SK-N-SH (cell line): Measurements from ENCODE around the gene ANAPC4. TPM values are rescaled to one million over a fixed set of nuclear protein-coding genes. Genes with fewer than 3 reads are reported as not detected.

ENCODE experiments used
- CTCF ChIA-PET: fragments of 300-600, 350-600 bp; formaldehyde crosslinking; extraction: SDS; loops from one replicate; lab custom pipeline; 2021; lab: Yijun Ruan, JAX
- POLR2A ChIA-PET: fragments of 350-600 bp; sonication (Branson Sonifier 250); formaldehyde crosslinking; extraction: SDS; loops from one replicate; lab custom pipeline; 2020; ENCODE audit warnings: antibody characterized with exemption, inconsistent platforms; lab: Yijun Ruan, JAX
- DNase-seq: peaks from one replicate; pipeline ENCODE4 v3.0.0; 2012
- H2AFZ ChIP-seq: fragments of 200-600 bp; sonication (generic); 2 replicates; pipeline ENCODE4 v1.8.1; 2016; ENCODE audit warnings: antibody characterized with exemption, mild to moderate bottlenecking, low read depth
- H3F3A ChIP-seq: fragments of 200-600 bp; sonication (generic); replicated peaks from 2 replicates; pipeline ENCODE3; 2016; ENCODE audit warnings: antibody characterized with exemption, mild to moderate bottlenecking; ENCODE audit not compliant: insufficient read depth
- H3K27ac ChIP-seq, 2 experiments: fragments of 200-500 bp in 1 of 2; fragments of 200-600 bp in 1 of 2; sonication (Bioruptor generic) in 1 of 2; sonication (generic), shearing (Covaris generic) in 1 of 2; 2 replicates each; pipeline versions ENCODE4 v1.5.1 to v1.6.1; 2014 to 2016; ENCODE audit warnings: low read depth in 2 of 2, inconsistent platforms in 1 of 2, low read length in 1 of 2, mild to moderate bottlenecking in 1 of 2, mixed read lengths in 1 of 2
- H3K27me3 ChIP-seq: fragments of 200-600 bp; sonication (generic), shearing (Covaris generic); 2 replicates; pipeline ENCODE4 v1.6.1; 2016; ENCODE audit warnings: mixed run types; ENCODE audit not compliant: insufficient read depth
- H3K36me3 ChIP-seq, 2 experiments: fragments of 200-500 bp in 1 of 2; fragments of 200-600 bp in 1 of 2; sonication (Bioruptor generic) in 1 of 2; sonication (generic) in 1 of 2; replicated peaks in 1 of 2; 2 replicates each; pipeline versions ENCODE3 to v1.5.1; 2014 to 2016; ENCODE audit warnings: low read length in 1 of 2, mild to moderate bottlenecking in 1 of 2; ENCODE audit not compliant: insufficient read depth in 2 of 2, control insufficient read depth in 1 of 2
- H3K4me1 ChIP-seq, 2 experiments: fragments of 200-500 bp in 1 of 2; fragments of 200-600 bp in 1 of 2; sonication (Bioruptor generic) in 1 of 2; sonication (generic), shearing (Covaris generic) in 1 of 2; 2 replicates each; pipeline versions ENCODE4 v1.5.1 to v1.6.1; 2014 to 2016; ENCODE audit warnings: low read depth in 1 of 2, low read length in 1 of 2, mixed run types in 1 of 2; ENCODE audit not compliant: insufficient read depth in 2 of 2, control insufficient read depth in 1 of 2
- H3K4me2 ChIP-seq: fragments of 200-600 bp; sonication (generic), shearing (Covaris generic); 2 replicates; pipeline ENCODE4 v1.6.1; 2017; ENCODE audit warnings: mixed run types
- H3K4me3 ChIP-seq, 2 experiments: fragments of 200-500 bp in 1 of 2; fragments of 200-600 bp in 1 of 2; sonication (Bioruptor generic) in 1 of 2; sonication (generic), shearing (Covaris generic) in 1 of 2; 2 replicates each; pipeline versions ENCODE4 v1.5.1 to v1.8.1; 2014 to 2016; ENCODE audit warnings: low read depth in 2 of 2, inconsistent platforms in 1 of 2, low read length in 1 of 2, mild to moderate bottlenecking in 1 of 2, mixed read lengths in 1 of 2, moderate library complexity in 1 of 2
- H3K79me2 ChIP-seq: fragments of 200-600 bp; sonication (generic); 2 replicates; pipeline ENCODE4 v1.8.1; 2017; ENCODE audit warnings: mild to moderate bottlenecking; ENCODE audit not compliant: insufficient read depth
- H3K9ac ChIP-seq: fragments of 200-600 bp; sonication (generic); 2 replicates; pipeline ENCODE4 v1.6.1; 2017; ENCODE audit warnings: mixed run types
- H3K9me2 ChIP-seq: fragments of 200-600 bp; sonication (generic); 2 replicates; pipeline ENCODE4 v1.6.1; 2017; ENCODE audit warnings: mixed run types
- H3K9me3 ChIP-seq: fragments of 200-600 bp; sonication (generic); 2 replicates; pipeline ENCODE4 v1.6.1; 2017; ENCODE audit warnings: mixed run types, mild to moderate bottlenecking, moderate library complexity
- H4K20me1 ChIP-seq: fragments of 200-600 bp; sonication (generic); 2 replicates; pipeline ENCODE4 v1.6.1; 2017; ENCODE audit warnings: mild to moderate bottlenecking, mixed run types; ENCODE audit not compliant: insufficient read depth
- CTCF ChIP-seq: fragments of 200-600 bp; sonication (generic); IDR thresholded peaks from 2 replicates; pipeline ENCODE4 v1.6.1; 2017; ENCODE audit warnings: antibody characterized with exemption, mild to moderate bottlenecking, moderate library complexity
- ELF1 ChIP-seq: IDR thresholded peaks from 2 replicates; pipeline ENCODE4 v1.4.0; 2012
- EZH2phosphoT487 ChIP-seq: fragments of 200-600 bp; sonication (generic); IDR thresholded peaks from 2 replicates; pipeline ENCODE4 v1.6.1; 2017; ENCODE audit warnings: low read depth, mixed run types, mild to moderate bottlenecking, antibody characterized with exemption, moderate library complexity, borderline replicate concordance
- FOSL2 ChIP-seq: IDR thresholded peaks from 2 replicates; pipeline ENCODE4 v1.4.0; 2012; ENCODE audit warnings: low read depth, mild to moderate bottlenecking, moderate library complexity, borderline replicate concordance
- JUND ChIP-seq: IDR thresholded peaks from 2 replicates; pipeline ENCODE4 v1.4.0; 2012
- PBX3 ChIP-seq: IDR thresholded peaks from 2 replicates; pipeline ENCODE4; 2012
- RAD21 ChIP-seq: IDR thresholded peaks from 2 replicates; pipeline ENCODE4 v1.6.1; 2012; ENCODE audit warnings: mild to moderate bottlenecking, low read length
- YY1 ChIP-seq: IDR thresholded peaks from 2 replicates; pipeline ENCODE4 v1.4.0; 2012; ENCODE audit warnings: low read depth, mild to moderate bottlenecking
- WGBS: methylation state at CpG from one replicate; pipeline ENCODE4 v1.1.6; 2017; ENCODE audit warnings: low lambda C conversion rate; 5-methylcytosine and 5-hydroxymethylcytosine counted together
- polyA plus RNA-seq, 3 experiments: library from polyadenylated mRNA; depleted of rRNA; stranded (reverse); fragments of >200 nt; gene quantifications; 2 replicates each; pipeline ENCODE4 v1.2.3, GENCODE V29; 2012
- TF ChIP-seq, protein P1 (sequence below): IDR thresholded peaks from 2 replicates; pipeline ENCODE4 v1.4.0; 2012; ENCODE audit warnings: low read depth, borderline replicate concordance
- TF ChIP-seq, protein P2 (sequence below): IDR thresholded peaks from 2 replicates; pipeline ENCODE4 v1.6.1; 2012; ENCODE audit warnings: mild to moderate bottlenecking, low read depth, low read length, moderate library complexity

Gene ANAPC4
- polyA plus RNA-seq, 1 of the 3 experiments (the other 2 are of a cell fraction), result 7.7 TPM

DNA sequence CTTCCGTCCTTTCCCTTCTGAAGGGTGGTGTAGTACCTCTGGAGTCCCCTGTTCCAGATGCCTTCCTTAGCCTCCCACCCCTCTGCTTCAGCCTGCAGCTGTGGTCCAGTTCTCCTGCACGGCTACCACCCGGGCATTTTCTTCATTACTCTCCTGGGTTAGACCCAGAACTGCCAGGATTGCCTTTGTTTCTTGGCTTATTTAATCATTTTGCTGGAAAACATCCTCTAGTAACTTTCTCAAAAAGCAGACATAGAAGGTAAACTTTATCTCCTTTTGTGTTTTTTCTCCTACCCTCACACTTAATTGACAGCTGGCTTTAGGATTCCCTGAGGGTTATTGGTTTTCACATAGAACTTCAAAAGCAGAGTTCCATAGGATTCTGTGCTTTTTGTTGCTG, 20.2 kb downstream of the ANAPC4 start:
- WGBS, result 95% methylated on average over 3 of the region's 3 CpGs
- no peak overlapping the region for H3K9ac ChIP-seq
- no peak overlapping the region; a peak in 1 of 4 replicates for H3K4me3 ChIP-seq
- no peaks in the 10 kb centered on the region for H3K79me2 ChIP-seq
- no peaks in the 10 kb centered on the region; a peak in 1 of 4 replicates for H3K4me1 ChIP-seq
- H3K27me3 ChIP-seq, result no peaks in the 10 kb centered on the region
- TF ChIP-seq PBX3, result no peak
- TF ChIP-seq EZH2phosphoT487, result no peak
- no peak for TF ChIP-seq YY1
- TF ChIP-seq CTCF, result no peak
- no peak for TF ChIP-seq ELF1
- no peak for TF ChIP-seq JUND
- TF ChIP-seq FOSL2, result no peak
- TF ChIP-seq, protein P1, sequence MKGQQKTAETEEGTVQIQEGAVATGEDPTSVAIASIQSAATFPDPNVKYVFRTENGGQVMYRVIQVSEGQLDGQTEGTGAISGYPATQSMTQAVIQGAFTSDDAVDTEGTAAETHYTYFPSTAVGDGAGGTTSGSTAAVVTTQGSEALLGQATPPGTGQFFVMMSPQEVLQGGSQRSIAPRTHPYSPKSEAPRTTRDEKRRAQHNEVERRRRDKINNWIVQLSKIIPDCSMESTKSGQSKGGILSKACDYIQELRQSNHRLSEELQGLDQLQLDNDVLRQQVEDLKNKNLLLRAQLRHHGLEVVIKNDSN, result no peak
- H4K20me1 ChIP-seq, result no peaks in the 10 kb centered on the region
- no peak for DNase-seq
- no peaks in the 10 kb centered on the region for H3F3A ChIP-seq
- H3K4me2 ChIP-seq, result no peak overlapping the region
- CTCF ChIA-PET, result interaction anchor here (0.6 kb wide), 1 partner anchor 15 kb away, joined by 3 read pairs; no protein-coding TSS in a partner anchor
- H3K36me3 ChIP-seq, result peaks cover 73 to 76% of the 10 kb centered on the region in 2 experiments
- H3K27ac ChIP-seq, result no peak overlapping the region
- H3K9me2 ChIP-seq, result no peaks in the 10 kb centered on the region
- no peaks in the 10 kb centered on the region for H3K9me3 ChIP-seq
- POLR2A ChIA-PET, result no interaction called here
- no peak overlapping the region for H2AFZ ChIP-seq

GRCh38 chr4:25399510-25399909, 22.4 kb downstream of the ANAPC4 start:
- H3K4me3 ChIP-seq, result no peak overlapping the region
- no peaks in the 10 kb centered on the region; a peak in 1 of 4 replicates for H3K4me1 ChIP-seq
- CTCF ChIA-PET, result no interaction called here
- no peak overlapping the region for H3K9ac ChIP-seq
- H3K9me3 ChIP-seq, result no peaks in the 10 kb centered on the region
- WGBS, result 96% methylated on average over 4 of the region's 4 CpGs
- TF ChIP-seq, protein P2, sequence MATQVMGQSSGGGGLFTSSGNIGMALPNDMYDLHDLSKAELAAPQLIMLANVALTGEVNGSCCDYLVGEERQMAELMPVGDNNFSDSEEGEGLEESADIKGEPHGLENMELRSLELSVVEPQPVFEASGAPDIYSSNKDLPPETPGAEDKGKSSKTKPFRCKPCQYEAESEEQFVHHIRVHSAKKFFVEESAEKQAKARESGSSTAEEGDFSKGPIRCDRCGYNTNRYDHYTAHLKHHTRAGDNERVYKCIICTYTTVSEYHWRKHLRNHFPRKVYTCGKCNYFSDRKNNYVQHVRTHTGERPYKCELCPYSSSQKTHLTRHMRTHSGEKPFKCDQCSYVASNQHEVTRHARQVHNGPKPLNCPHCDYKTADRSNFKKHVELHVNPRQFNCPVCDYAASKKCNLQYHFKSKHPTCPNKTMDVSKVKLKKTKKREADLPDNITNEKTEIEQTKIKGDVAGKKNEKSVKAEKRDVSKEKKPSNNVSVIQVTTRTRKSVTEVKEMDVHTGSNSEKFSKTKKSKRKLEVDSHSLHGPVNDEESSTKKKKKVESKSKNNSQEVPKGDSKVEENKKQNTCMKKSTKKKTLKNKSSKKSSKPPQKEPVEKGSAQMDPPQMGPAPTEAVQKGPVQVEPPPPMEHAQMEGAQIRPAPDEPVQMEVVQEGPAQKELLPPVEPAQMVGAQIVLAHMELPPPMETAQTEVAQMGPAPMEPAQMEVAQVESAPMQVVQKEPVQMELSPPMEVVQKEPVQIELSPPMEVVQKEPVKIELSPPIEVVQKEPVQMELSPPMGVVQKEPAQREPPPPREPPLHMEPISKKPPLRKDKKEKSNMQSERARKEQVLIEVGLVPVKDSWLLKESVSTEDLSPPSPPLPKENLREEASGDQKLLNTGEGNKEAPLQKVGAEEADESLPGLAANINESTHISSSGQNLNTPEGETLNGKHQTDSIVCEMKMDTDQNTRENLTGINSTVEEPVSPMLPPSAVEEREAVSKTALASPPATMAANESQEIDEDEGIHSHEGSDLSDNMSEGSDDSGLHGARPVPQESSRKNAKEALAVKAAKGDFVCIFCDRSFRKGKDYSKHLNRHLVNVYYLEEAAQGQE, result peak; percentile 81; the same call in 1 of the 2 replicates
- no peak for TF ChIP-seq RAD21
- no peaks in the 10 kb centered on the region for H3K9me2 ChIP-seq
- POLR2A ChIA-PET, result no interaction called here
- H3K36me3 ChIP-seq, result peaks cover 75 to 76% of the 10 kb centered on the region in 2 experiments
- no peaks in the 10 kb centered on the region for H3F3A ChIP-seq
- no peak overlapping the region for H3K4me2 ChIP-seq
- no peak overlapping the region for H2AFZ ChIP-seq
- no peaks in the 10 kb centered on the region for H3K27me3 ChIP-seq
- no peaks in the 10 kb centered on the region for H3K79me2 ChIP-seq
- H4K20me1 ChIP-seq, result no peaks in the 10 kb centered on the region
- H3K27ac ChIP-seq, result no peak overlapping the region
- DNase-seq, result no peak
